ENCODE measurements around the gene NBEA.
"Not testable (repeated sequence)": the region's sequence is repeated elsewhere in the genome, so short reads cannot be mapped to it uniquely, and the experiment has no call there.

The NBEA gene

GRCh38 chr13:34971473-34971872 lies 29.4 kb downstream of the NBEA start (continued):
- TF ChIP-seq KLF9 (tag by site-specific recombination; IDR thresholded peaks at IDR 0.05; ENCODE audit: low read depth) = no peak
- no peak for TF ChIP-seq ZNF639 (tag by site-specific recombination; IDR thresholded peaks at IDR 0.05)
- no peak for TF ChIP-seq SETDB1 (IDR thresholded peaks at IDR 0.05; ENCODE audit: insufficient read length, low read length)
- TF ChIP-seq ZNF341 (tag by site-specific recombination; IDR thresholded peaks at IDR 0.05; ENCODE audit: low read depth) = no peak
- no peak for TF ChIP-seq ZNF514 (tag by site-specific recombination; IDR thresholded peaks at IDR 0.05)
- no peak for TF ChIP-seq SP2 (tag by site-specific recombination; IDR thresholded peaks at IDR 0.05)
- TF ChIP-seq ZNF830 (tag by site-specific recombination; IDR thresholded peaks at IDR 0.05; ENCODE audit: low read depth) = no peak
- no peak for TF ChIP-seq ZNF302 (tag by site-specific recombination; IDR thresholded peaks at IDR 0.05; ENCODE audit: low read depth)
- no peak for TF ChIP-seq YY1 (tag by site-specific recombination; IDR thresholded peaks at IDR 0.05)
- TF ChIP-seq, protein P1, sequence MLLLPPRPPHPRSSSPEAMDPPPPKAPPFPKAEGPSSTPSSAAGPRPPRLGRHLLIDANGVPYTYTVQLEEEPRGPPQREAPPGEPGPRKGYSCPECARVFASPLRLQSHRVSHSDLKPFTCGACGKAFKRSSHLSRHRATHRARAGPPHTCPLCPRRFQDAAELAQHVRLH (tag by site-specific recombination; IDR thresholded peaks at IDR 0.05) = no peak

- CTCF ChIA-PET; H3K36me3 ChIP-seq (ENCODE audit: control insufficient read depth in 2 of 2, insufficient read depth in 1 of 2, low read length in 2 of 2); H3K9me3 ChIP-seq (ENCODE audit: control insufficient read depth, insufficient read depth, low read depth, low read length); H3K27ac ChIP-seq (ENCODE audit: extremely low read depth, low read depth, low read length); H3K4me1 ChIP-seq (ENCODE audit: control insufficient read depth, insufficient read depth, low read length); POLR2A ChIA-PET; H3K4me3 ChIP-seq (ENCODE audit: low read depth, low read length): not testable (repeated sequence)
Observed at GRCh38 chr13:34985199-34985598, 43.1 kb downstream of the NBEA start.

DNA sequence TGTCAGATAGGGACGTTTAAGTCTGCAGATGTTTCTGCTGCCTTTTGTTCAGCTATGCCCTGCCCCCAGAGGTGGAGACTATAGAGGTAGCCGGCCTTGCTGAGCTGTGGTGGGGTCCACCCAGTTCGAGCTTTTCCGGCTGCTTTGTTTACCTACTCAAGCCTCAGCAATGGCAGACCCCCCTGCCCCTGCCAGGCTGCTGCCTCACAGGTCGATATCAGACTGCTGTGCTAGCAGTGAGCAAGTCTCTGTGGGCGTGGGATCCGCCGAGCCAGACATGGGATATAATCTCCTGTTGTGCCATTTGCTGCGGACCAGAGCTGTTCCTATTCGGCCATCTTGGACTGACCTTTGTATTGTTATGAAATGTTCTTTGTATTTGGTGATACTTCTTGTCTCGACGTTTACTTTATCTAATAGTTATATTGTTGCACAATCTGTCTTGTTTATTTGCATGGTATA lies 46.3 kb downstream of the NBEA start:
- CTCF ChIA-PET = no interaction called here
- no peak overlapping the region for H3K27ac ChIP-seq (ENCODE audit: extremely low read depth, low read depth, low read length)
- no peak overlapping the region for H3K4me3 ChIP-seq (ENCODE audit: low read depth, low read length)
- POLR2A ChIA-PET = no interaction called here
- no peaks in the 10 kb centered on the region for H3K36me3 ChIP-seq (ENCODE audit: control insufficient read depth in 2 of 2, insufficient read depth in 1 of 2, low read length in 2 of 2)
- no peak for TF ChIP-seq ZNF747 (tag by site-specific recombination; IDR thresholded peaks at IDR 0.05)
- no peak for TF ChIP-seq ZNF266 (tag by site-specific recombination; IDR thresholded peaks at IDR 0.05; ENCODE audit: low read depth)
- TF ChIP-seq ZNF548 (tag by site-specific recombination; IDR thresholded peaks at IDR 0.05) = no peak
- H3K4me1 ChIP-seq (ENCODE audit: control insufficient read depth, insufficient read depth, low read length) = no peaks in the 10 kb centered on the region
- no peaks in the 10 kb centered on the region for H3K9me3 ChIP-seq (ENCODE audit: control insufficient read depth, insufficient read depth, low read depth, low read length)

DNA sequence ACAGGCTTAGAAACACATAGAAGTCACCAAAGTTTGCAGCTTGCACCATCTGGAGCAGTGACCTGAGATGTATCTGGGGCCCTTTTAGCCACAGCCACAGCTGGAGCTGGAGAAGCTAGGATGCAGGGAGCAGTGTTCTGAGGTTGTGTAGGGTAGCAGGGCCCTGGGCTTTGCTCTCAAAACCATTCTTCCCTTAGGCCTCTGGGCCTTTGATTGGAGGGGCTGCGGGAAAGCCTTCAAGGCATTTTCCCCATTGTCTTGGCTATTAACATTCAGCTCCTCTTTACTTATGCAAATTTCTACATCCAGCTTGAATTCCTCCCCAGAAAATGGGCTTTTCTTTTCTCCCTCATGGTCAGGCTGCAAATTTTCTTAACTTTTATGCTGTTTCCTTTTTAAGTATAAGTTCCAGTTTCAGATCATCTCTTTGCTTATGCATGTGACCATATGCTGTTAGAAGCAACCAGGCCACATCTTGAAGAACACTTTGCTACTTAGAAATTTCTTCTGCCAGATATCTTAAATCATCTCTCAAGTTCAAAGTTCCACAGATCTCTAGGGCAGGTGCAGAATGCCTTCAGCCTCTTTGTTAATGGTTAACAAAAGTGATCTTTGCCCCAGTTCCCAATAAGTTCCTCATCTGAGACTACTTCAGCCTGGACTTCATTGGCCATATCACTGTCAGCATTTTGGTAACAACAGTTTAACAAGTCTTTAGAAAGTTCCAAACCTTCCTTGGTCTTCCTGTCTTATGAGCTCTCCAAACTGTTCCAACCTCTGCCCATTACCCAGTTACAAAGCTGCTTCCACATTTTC lies 48.5 kb downstream of the NBEA start:
- no peaks in the 10 kb centered on the region for H3K36me3 ChIP-seq (ENCODE audit: control insufficient read depth in 2 of 2, insufficient read depth in 1 of 2, low read length in 2 of 2)
- no peak overlapping the region for H3K27ac ChIP-seq (ENCODE audit: extremely low read depth, low read depth, low read length)
- CTCF ChIA-PET = no interaction called here
- H3K9me3 ChIP-seq (ENCODE audit: control insufficient read depth, insufficient read depth, low read depth, low read length) = no peaks in the 10 kb centered on the region
- POLR2A ChIA-PET = no interaction called here
- H3K4me3 ChIP-seq (ENCODE audit: low read depth, low read length) = no peak overlapping the region
- H3K4me1 ChIP-seq (ENCODE audit: control insufficient read depth, insufficient read depth, low read length) = no peaks in the 10 kb centered on the region
- TF ChIP-seq ZNF394 (tag by site-specific recombination; IDR thresholded peaks at IDR 0.05; ENCODE audit: borderline replicate concordance) (no peak), ZNF26 (tag by site-specific recombination; IDR thresholded peaks at IDR 0.05) (no peak), ZNF768 (tag by site-specific recombination; IDR thresholded peaks at IDR 0.05) (no peak), ZNF248 (tag by site-specific recombination; IDR thresholded peaks at IDR 0.05) (no peak), ZNF629 (tag by site-specific recombination; IDR thresholded peaks at IDR 0.05) (no peak), ZNF169 (tag by site-specific recombination; IDR thresholded peaks at IDR 0.05) (no peak), OVOL3 (tag by site-specific recombination; IDR thresholded peaks at IDR 0.05) (no peak), ZBTB21 (tag by site-specific recombination; IDR thresholded peaks at IDR 0.05) (no peak)
- TF ChIP-seq, protein P2, sequence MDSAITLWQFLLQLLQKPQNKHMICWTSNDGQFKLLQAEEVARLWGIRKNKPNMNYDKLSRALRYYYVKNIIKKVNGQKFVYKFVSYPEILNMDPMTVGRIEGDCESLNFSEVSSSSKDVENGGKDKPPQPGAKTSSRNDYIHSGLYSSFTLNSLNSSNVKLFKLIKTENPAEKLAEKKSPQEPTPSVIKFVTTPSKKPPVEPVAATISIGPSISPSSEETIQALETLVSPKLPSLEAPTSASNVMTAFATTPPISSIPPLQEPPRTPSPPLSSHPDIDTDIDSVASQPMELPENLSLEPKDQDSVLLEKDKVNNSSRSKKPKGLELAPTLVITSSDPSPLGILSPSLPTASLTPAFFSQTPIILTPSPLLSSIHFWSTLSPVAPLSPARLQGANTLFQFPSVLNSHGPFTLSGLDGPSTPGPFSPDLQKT (IDR thresholded peaks at IDR 0.05; ENCODE audit: borderline replicate concordance, low read depth, low read length) = no peak
- TF ChIP-seq, protein P3, sequence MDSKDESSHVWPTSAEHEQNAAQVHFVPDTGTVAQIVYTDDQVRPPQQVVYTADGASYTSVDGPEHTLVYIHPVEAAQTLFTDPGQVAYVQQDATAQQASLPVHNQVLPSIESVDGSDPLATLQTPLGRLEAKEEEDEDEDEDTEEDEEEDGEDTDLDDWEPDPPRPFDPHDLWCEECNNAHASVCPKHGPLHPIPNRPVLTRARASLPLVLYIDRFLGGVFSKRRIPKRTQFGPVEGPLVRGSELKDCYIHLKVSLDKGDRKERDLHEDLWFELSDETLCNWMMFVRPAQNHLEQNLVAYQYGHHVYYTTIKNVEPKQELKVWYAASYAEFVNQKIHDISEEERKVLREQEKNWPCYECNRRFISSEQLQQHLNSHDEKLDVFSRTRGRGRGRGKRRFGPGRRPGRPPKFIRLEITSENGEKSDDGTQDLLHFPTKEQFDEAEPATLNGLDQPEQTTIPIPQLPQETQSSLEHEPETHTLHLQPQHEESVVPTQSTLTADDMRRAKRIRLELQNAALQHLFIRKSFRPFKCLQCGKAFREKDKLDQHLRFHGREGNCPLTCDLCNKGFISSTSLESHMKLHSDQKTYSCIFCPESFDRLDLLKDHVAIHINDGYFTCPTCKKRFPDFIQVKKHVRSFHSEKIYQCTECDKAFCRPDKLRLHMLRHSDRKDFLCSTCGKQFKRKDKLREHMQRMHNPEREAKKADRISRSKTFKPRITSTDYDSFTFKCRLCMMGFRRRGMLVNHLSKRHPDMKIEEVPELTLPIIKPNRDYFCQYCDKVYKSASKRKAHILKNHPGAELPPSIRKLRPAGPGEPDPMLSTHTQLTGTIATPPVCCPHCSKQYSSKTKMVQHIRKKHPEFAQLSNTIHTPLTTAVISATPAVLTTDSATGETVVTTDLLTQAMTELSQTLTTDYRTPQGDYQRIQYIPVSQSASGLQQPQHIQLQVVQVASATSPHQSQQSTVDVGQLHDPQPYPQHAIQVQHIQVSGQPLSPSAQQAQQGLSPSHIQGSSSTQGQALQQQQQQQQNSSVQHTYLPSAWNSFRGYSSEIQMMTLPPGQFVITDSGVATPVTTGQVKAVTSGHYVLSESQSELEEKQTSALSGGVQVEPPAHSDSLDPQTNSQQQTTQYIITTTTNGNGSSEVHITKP (tag by site-specific recombination; IDR thresholded peaks at IDR 0.05) = no peak
